IMR-90 (cell line): ENCODE data around the gene THSD7B. TPM values are rescaled to one million over a fixed set of nuclear protein-coding genes. Genes with fewer than 3 reads are reported as not detected.

Source experiments
- ATAC-seq: fragments of 200-7000 bp; cut with Tn5 transposase; 2 replicates; pipeline ENCODE4 v1.9.1; 2020; ENCODE audit warnings: low read depth, mild to moderate bottlenecking, moderate library complexity
- BruUV-seq: library from RNA; stranded (reverse); fragments of 400-500 nt; replicated peaks from 2 replicates; lab custom pipeline; 2021; lab: Mats Ljungman, UMichigan
- CTCF ChIA-PET: fragments of 300-600 bp; formaldehyde crosslinking; extraction: SDS; loops from one replicate; lab custom pipeline; 2021; ENCODE audit warnings: antibody characterized with exemption; lab: Yijun Ruan, JAX
- POLR2A ChIA-PET: fragments of 300-600 bp; sonication (Branson Sonifier 250); formaldehyde crosslinking; loops from one replicate; lab custom pipeline; 2022; ENCODE audit warnings: antibody characterized with exemption; ENCODE audit not compliant: unreplicated experiment; lab: Charles Lee
- DNase-seq: peaks from one replicate; pipeline ENCODE4 v3.0.0; 2013
- H2AFZ ChIP-seq: replicated peaks from 2 replicates; pipeline ENCODE3; 2013; ENCODE audit warnings: low read length, mild to moderate bottlenecking; ENCODE audit not compliant: poor library complexity
- H2AK5ac ChIP-seq: 2 replicates; pipeline ENCODE4 v1.6.1; 2013; ENCODE audit warnings: low read depth, low read length, inconsistent platforms
- H2AK9ac ChIP-seq: replicated peaks from 2 replicates; pipeline ENCODE3; 2013; ENCODE audit warnings: mild to moderate bottlenecking, low read depth, low read length, moderate library complexity; ENCODE audit not compliant: poor library complexity
- H2BK120ac ChIP-seq: 2 replicates; pipeline ENCODE4 v1.6.1; 2013; ENCODE audit warnings: low read depth, low read length, inconsistent platforms
- H2BK15ac ChIP-seq: 3 replicates; pipeline ENCODE4 v1.6.1; 2013; ENCODE audit warnings: low read depth, low read length, inconsistent platforms
- H2BK20ac ChIP-seq: 2 replicates; pipeline ENCODE4 v1.6.1; 2013; ENCODE audit warnings: low read depth, mild to moderate bottlenecking, inconsistent platforms, low read length, moderate library complexity
- H2BK5ac ChIP-seq: 2 replicates; pipeline ENCODE4 v1.6.1; 2013; ENCODE audit warnings: mild to moderate bottlenecking, low read depth, low read length, inconsistent platforms; ENCODE audit not compliant: poor library complexity, severe bottlenecking
- H3K14ac ChIP-seq: replicated peaks from 2 replicates; pipeline ENCODE4 v1.6.1; 2013; ENCODE audit warnings: low read depth, low read length, inconsistent platforms
- H3K18ac ChIP-seq: 2 replicates; pipeline ENCODE4 v1.6.1; 2013; ENCODE audit warnings: low read depth, low read length, control low read depth
- H3K23ac ChIP-seq: 2 replicates; pipeline ENCODE4 v1.6.1; 2013; ENCODE audit warnings: low read depth, low read length, inconsistent platforms
- H3K27ac ChIP-seq: 2 replicates; pipeline ENCODE4 v1.5.1; 2013; ENCODE audit warnings: mild to moderate bottlenecking, control low read depth, low read length; ENCODE audit not compliant: insufficient read depth
- H3K27me3 ChIP-seq: 2 replicates; pipeline ENCODE4 v1.6.1; 2013; ENCODE audit warnings: low read length; ENCODE audit not compliant: control insufficient read depth, insufficient read depth
- H3K36me3 ChIP-seq: 2 replicates; pipeline ENCODE4 v1.6.1; 2013; ENCODE audit warnings: low read length, mixed read lengths; ENCODE audit not compliant: control insufficient read depth, insufficient read depth
- H3K4ac ChIP-seq: 2 replicates; pipeline ENCODE4 v1.6.1; 2013; ENCODE audit warnings: low read depth, low read length, inconsistent platforms
- H3K4me1 ChIP-seq: 2 replicates; pipeline ENCODE4 v1.6.1; 2013; ENCODE audit warnings: low read length, mixed read lengths; ENCODE audit not compliant: control insufficient read depth, insufficient read depth
- H3K4me2 ChIP-seq: 2 replicates; pipeline ENCODE4 v1.6.1; 2013; ENCODE audit warnings: low read depth, mild to moderate bottlenecking, control low read depth, low read length, moderate library complexity
- H3K4me3 ChIP-seq: 2 replicates; pipeline ENCODE4 v1.5.1; 2013; ENCODE audit warnings: low read depth, mild to moderate bottlenecking, control low read depth, low read length, moderate library complexity; ENCODE audit not compliant: insufficient read depth
- H3K56ac ChIP-seq: 2 replicates; pipeline ENCODE4 v1.6.1; 2013; ENCODE audit warnings: low read length, inconsistent platforms; ENCODE audit not compliant: insufficient read depth; ENCODE audit errors: extremely low read depth
- H3K79me1 ChIP-seq, 2 experiments: 2 replicates each; pipeline ENCODE4 v1.6.1; 2013; ENCODE audit warnings: low read length in 2 of 2, inconsistent platforms in 1 of 2, low read depth in 1 of 2
- H3K9ac ChIP-seq: 2 replicates; pipeline ENCODE4 v1.6.1; 2013; ENCODE audit warnings: low read depth, low read length, control low read depth
- H3K9me1 ChIP-seq: 2 replicates; pipeline ENCODE4 v1.6.1; 2013; ENCODE audit warnings: low read length, inconsistent platforms; ENCODE audit not compliant: insufficient read depth
- H3K9me3 ChIP-seq: 2 replicates; pipeline ENCODE4 v1.6.1; 2013; ENCODE audit warnings: low read length; ENCODE audit not compliant: control insufficient read depth, insufficient read depth
- H4K20me1 ChIP-seq: 2 replicates; pipeline ENCODE4 v1.6.1; 2013; ENCODE audit warnings: low read length, inconsistent platforms; ENCODE audit not compliant: insufficient read depth
- H4K5ac ChIP-seq: 2 replicates; pipeline ENCODE4 v1.6.1; 2013; ENCODE audit warnings: mild to moderate bottlenecking, low read depth, low read length, control low read depth
- H4K8ac ChIP-seq, 2 experiments: 2 replicates each; pipeline ENCODE4 v1.6.1; 2013; ENCODE audit warnings: low read depth in 2 of 2, low read length in 2 of 2, control low read depth in 1 of 2, inconsistent platforms in 1 of 2
- H4K91ac ChIP-seq: 2 replicates; pipeline ENCODE4 v1.6.1; 2013; ENCODE audit warnings: low read depth, low read length, inconsistent platforms; ENCODE audit not compliant: insufficient read depth
- BHLHE40 ChIP-seq: fragments of 150-350 bp; IDR thresholded peaks from 2 replicates; pipeline ENCODE4 v1.6.1; 2016; ENCODE audit warnings: mild to moderate bottlenecking, low read depth, low read length
- CEBPB ChIP-seq: IDR thresholded peaks from 2 replicates; pipeline ENCODE4 v1.6.1; 2012; ENCODE audit warnings: low read depth, low read length, improper control_type of control experiment
- CTCF ChIP-seq: conservative IDR thresholded peaks from 2 replicates; pipeline ENCODE4 v1.5.1; 2012; ENCODE audit warnings: mild to moderate bottlenecking, low read depth, low read length, improper control_type of control experiment
- ELK1 ChIP-seq: fragments of 150-350 bp; IDR thresholded peaks from 2 replicates; pipeline ENCODE4 v1.6.1; 2016; ENCODE audit warnings: low read depth, mild to moderate bottlenecking, low read length, moderate library complexity, borderline replicate concordance
- MAZ ChIP-seq: IDR thresholded peaks from 2 replicates; pipeline ENCODE4 v1.6.1; 2012; ENCODE audit warnings: low read depth, mild to moderate bottlenecking, low read length, improper control_type of control experiment, moderate library complexity, borderline replicate concordance
- RAD21 ChIP-seq: IDR thresholded peaks from 2 replicates; pipeline ENCODE4 v1.6.1; 2012; ENCODE audit warnings: low read length, improper control_type of control experiment
- RCOR1 ChIP-seq: IDR thresholded peaks from 2 replicates; pipeline ENCODE4 v1.6.1; 2012; ENCODE audit warnings: mild to moderate bottlenecking, low read length, improper control_type of control experiment; ENCODE audit not compliant: insufficient replicate concordance
- RFX5 ChIP-seq: IDR thresholded peaks from 2 replicates; pipeline ENCODE4 v1.8.0; 2012; ENCODE audit warnings: low read depth, mild to moderate bottlenecking, low read length, moderate library complexity
- SMC3 ChIP-seq: fragments of 150-350 bp; IDR thresholded peaks from 2 replicates; pipeline ENCODE4 v1.6.1; 2016; ENCODE audit warnings: low read depth, mild to moderate bottlenecking, antibody characterized with exemption, low read length, moderate library complexity
- USF2 ChIP-seq: fragments of 150-350 bp; IDR thresholded peaks from 2 replicates; pipeline ENCODE4 v1.6.1; 2017; ENCODE audit warnings: mild to moderate bottlenecking, antibody characterized with exemption, low read length, low read depth
- WGBS, 2 experiments: methylation state at CpG; one replicate each; pipeline versions ENCODE4 v1.1.5 to v1.1.7; 2013; ENCODE audit warnings: missing lambda C conversion rate in 2 of 2; ENCODE audit not compliant: insufficient read length in 1 of 2; ENCODE audit errors: extremely low coverage in 2 of 2; 5-methylcytosine and 5-hydroxymethylcytosine counted together
- dilution Hi-C: fragments of 300-500 bp; cut with HindIII; formaldehyde crosslinking; loops from one replicate; pipeline ENCODE4 v1.14.3; 2018; ENCODE audit warnings: low sequenced_read_pairs; ENCODE audit not compliant: unreplicated experiment
- in situ Hi-C: fragments of 300-500 bp; cut with MboI; formaldehyde crosslinking; loops from 3 replicates; pipeline ENCODE4 v1.14.3; 2019; ENCODE audit warnings: low sequenced_read_pairs, inconsistent platforms, mixed read lengths
- intact Hi-C: fragments of 100-400 bp; cut with micrococcal nuclease; formaldehyde crosslinking; loops from 2 replicates; pipeline ENCODE4 v1.10.0; 2022
- polyA plus RNA-seq, 3 experiments: library from polyadenylated mRNA; depleted of rRNA; stranded (reverse); fragments of >200 nt; gene quantifications; 2 replicates each; pipeline ENCODE4 v1.2.3, GENCODE V29; 2012; ENCODE audit warnings: low replicate concordance in 1 of 3
- total RNA-seq: library from RNA; depleted of rRNA; stranded (reverse); fragments of >200 nt; gene quantifications from 2 replicates; pipeline ENCODE4 v1.2.3, GENCODE V29; 2012

THSD7B gene
- total and polyA plus RNA-seq, 2 of the 4 experiments (the other 2 are of a cell fraction): not detected

GRCh38 chr2:136738044-136738443, 27.3 kb upstream of the THSD7B start:
- no CpG with 5 or more reads among the region's 2 CpGs for WGBS, 2 experiments

More at GRCh38 chr2:136738044-136738443, 27.3 kb upstream of the THSD7B start:
- no peak overlapping the region for H3K27ac ChIP-seq
- H3K36me3 ChIP-seq: no peaks in the 10 kb centered on the region
- no peak overlapping the region for H2BK20ac ChIP-seq
- no peak overlapping the region for H2AFZ ChIP-seq
- no peak overlapping the region for H3K56ac ChIP-seq
- no peak overlapping the region for H2AK5ac ChIP-seq
- H4K8ac ChIP-seq: no peak overlapping the region
- no peak overlapping the region for H2BK15ac ChIP-seq
- in situ Hi-C loops: no loop called here
- H3K27me3 ChIP-seq: no peaks in the 10 kb centered on the region
- DNase-seq: no peak
- H3K4me3 ChIP-seq: no peak overlapping the region
- TF ChIP-seq USF2 (no peak), ELK1 (no peak), RAD21 (no peak), MAZ (no peak), CTCF (no peak), RFX5 (no peak), RCOR1 (no peak), BHLHE40 (no peak), SMC3 (no peak), CEBPB (no peak)
- no peak overlapping the region for H3K14ac ChIP-seq
- H3K4me1 ChIP-seq: no peaks in the 10 kb centered on the region
- no peaks in the 10 kb centered on the region for H4K20me1 ChIP-seq
- POLR2A ChIA-PET: no interaction called here
- H3K4me2 ChIP-seq: no peak overlapping the region
- no peak overlapping the region for H3K9ac ChIP-seq
- no peak overlapping the region for H3K4ac ChIP-seq
- CTCF ChIA-PET: no interaction called here
- H4K91ac ChIP-seq: no peak overlapping the region
- no TSS peak for BruUV-seq
- no peaks in the 10 kb centered on the region for H3K9me1 ChIP-seq
- H4K5ac ChIP-seq: no peak overlapping the region
- no peak overlapping the region for H2BK120ac ChIP-seq
- peaks cover 6% of the 10 kb centered on the region for H3K9me3 ChIP-seq
- H3K79me1 ChIP-seq: no peaks in the 10 kb centered on the region
- dilution Hi-C loops: no loop called here
- H2AK9ac ChIP-seq: no peak overlapping the region
- no peak overlapping the region for H3K23ac ChIP-seq
- intact Hi-C loops: no loop called here
- ATAC-seq: no peak
- H3K18ac ChIP-seq: no peak overlapping the region
- H2BK5ac ChIP-seq: no peak overlapping the region
